ENCODE results near the gene HLF.

- no peak for TF ChIP-seq POLR2A (IDR thresholded peaks at IDR 0.05; ENCODE audit: low read depth, low read length)
- no peak for TF ChIP-seq POLR2AphosphoS5 (IDR thresholded peaks at IDR 0.05; ENCODE audit: low read depth, low read length)
Observed at GRCh38 chr17:55340176-55340575, 75.4 kb downstream of the HLF start.
